SU-DHL-6 (cell line): ENCODE data around the gene SYT2.

Source experiments
- H2AFZ ChIP-seq: fragments of 200-600 bp; sonication (generic); 2 replicates; pipeline ENCODE4 v1.6.1; 2014; ENCODE audit warnings: low read depth, mild to moderate bottlenecking, moderate library complexity, mixed read lengths, antibody characterized with exemption, low read length; ENCODE audit not compliant: severe bottlenecking
- H3F3A ChIP-seq: fragments of 200-600 bp; shearing (Covaris generic); 2 replicates; pipeline ENCODE4 v1.6.0; 2016; ENCODE audit warnings: antibody characterized with exemption, mild to moderate bottlenecking; ENCODE audit not compliant: insufficient read depth
- H3K27ac ChIP-seq: fragments of 200-600 bp; sonication (generic); 2 replicates; pipeline ENCODE4 v1.5.1; 2016; ENCODE audit warnings: low read depth, mild to moderate bottlenecking, low read length, moderate library complexity, mixed read lengths
- H3K27me3 ChIP-seq: fragments of 200-600 bp; sonication (generic), shearing (Covaris generic); 2 replicates; pipeline ENCODE4 v1.6.0; 2014; ENCODE audit warnings: mild to moderate bottlenecking, low read length
- H3K36me3 ChIP-seq: fragments of 200-600 bp; sonication (generic); 2 replicates; pipeline ENCODE4 v1.6.1; 2014; ENCODE audit warnings: mild to moderate bottlenecking, low read length, mixed read lengths
- H3K4me2 ChIP-seq: fragments of 300-600, 200-600 bp; shearing (Covaris generic), sonication (generic); 2 replicates; pipeline ENCODE4 v1.6.0; 2014; ENCODE audit warnings: low read length, low read depth, mild to moderate bottlenecking; ENCODE audit not compliant: poor library complexity, severe bottlenecking
- H3K4me3 ChIP-seq: fragments of 200-600 bp; sonication (generic); 2 replicates; pipeline ENCODE4 v1.5.1; 2014; ENCODE audit warnings: antibody characterized with exemption, low read length, mild to moderate bottlenecking, mixed read lengths; ENCODE audit not compliant: insufficient read depth, poor library complexity, severe bottlenecking
- H3K79me2 ChIP-seq: fragments of 200-600 bp; sonication (generic); 2 replicates; pipeline ENCODE4 v1.6.1; 2014; ENCODE audit warnings: mild to moderate bottlenecking, low read length, moderate library complexity; ENCODE audit not compliant: insufficient read depth
- H3K9ac ChIP-seq: fragments of 200-600 bp; sonication (generic); 2 replicates; pipeline ENCODE4 v1.7.0; 2014; ENCODE audit warnings: mild to moderate bottlenecking, low read length
- H3K9me2 ChIP-seq: fragments of 200-600 bp; sonication (generic); replicated peaks from 2 replicates; pipeline ENCODE4 v1.6.1; 2014; ENCODE audit warnings: low read length; ENCODE audit not compliant: insufficient read depth
- H3K9me3 ChIP-seq: fragments of 200-600 bp; sonication (generic); 2 replicates; pipeline ENCODE4 v1.6.1; 2014; ENCODE audit warnings: low read length, mixed read lengths; ENCODE audit not compliant: insufficient read depth
- H4K20me1 ChIP-seq: fragments of 200-600 bp; sonication (generic); 2 replicates; pipeline ENCODE4 v1.6.1; 2014; ENCODE audit warnings: low read depth, mild to moderate bottlenecking, antibody characterized with exemption, low read length, moderate library complexity, mixed read lengths
- CTCF ChIP-seq: fragments of 200-600 bp; sonication (generic); IDR thresholded peaks from one replicate; pipeline ENCODE4 v1.5.1; 2017; ENCODE audit warnings: antibody characterized with exemption, mild to moderate bottlenecking, low read length, moderate library complexity; ENCODE audit not compliant: insufficient read depth, poor library complexity, severe bottlenecking
- EZH2phosphoT487 ChIP-seq: fragments of 200-600 bp; sonication (generic), shearing (Covaris generic); conservative IDR thresholded peaks from 2 replicates; pipeline ENCODE4 v1.6.1; 2018; ENCODE audit warnings: mild to moderate bottlenecking, antibody characterized with exemption, low read length, moderate library complexity, mixed read lengths

Gene SYT2

DNA sequence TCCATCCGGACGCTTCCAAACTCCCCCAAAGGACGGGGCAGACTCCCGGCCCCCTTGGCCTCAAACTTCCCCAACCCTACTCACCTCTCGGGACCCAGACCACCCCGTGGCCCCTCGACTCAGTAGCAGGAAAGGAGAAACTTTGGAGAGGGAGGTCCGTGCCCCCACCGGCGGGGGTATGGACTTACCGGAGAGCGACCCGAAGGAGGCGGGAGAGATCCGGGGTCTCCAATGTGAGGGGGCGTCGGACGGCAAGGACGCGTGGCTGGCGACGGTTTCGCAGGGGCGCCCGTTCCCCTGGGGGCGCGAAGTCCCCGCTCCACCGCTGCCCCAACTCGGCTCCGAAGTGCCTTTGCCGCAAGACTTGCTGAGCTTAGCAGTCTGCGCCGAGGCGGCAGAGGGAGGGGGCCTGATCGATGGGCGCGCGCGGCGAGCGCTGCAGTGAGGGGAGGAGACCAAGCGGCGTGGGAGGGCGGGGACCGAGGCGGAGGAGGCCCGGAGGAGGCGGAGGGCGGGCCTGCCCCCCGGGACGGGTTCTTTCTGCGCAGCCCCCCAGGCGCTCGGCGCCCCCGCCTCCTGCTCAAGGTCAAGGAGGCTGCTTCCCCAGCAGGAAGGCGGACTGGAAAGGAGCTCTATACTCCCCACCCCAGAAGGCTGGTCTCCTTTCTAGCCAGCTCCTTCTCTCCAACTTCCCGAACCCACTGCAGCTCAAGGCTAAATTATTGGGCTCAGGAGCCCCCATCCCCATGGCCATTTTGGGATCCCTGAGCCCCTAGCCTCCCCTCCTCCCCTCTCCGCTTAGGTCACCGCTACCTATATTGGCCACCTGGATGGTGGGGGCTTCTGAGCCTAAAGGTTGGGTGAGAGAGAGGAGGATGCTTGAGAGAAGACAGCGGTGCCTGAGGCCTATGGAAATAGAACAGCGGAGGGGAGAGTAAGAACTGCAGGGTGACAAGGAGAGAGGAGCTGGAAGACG is at the start of gene SYT2:
Gene SYT2, minus strand, starts transcription at position 385 of the 976 bp plus-strand sequence. CDS start 104,682 bp downstream, outside the sequence.
- Histone ChIP-seq H3F3A (no peaks in the 10 kb centered on the region), H3K36me3 (no peaks in the 10 kb centered on the region), H2AFZ (no peak within 1 kb of the TSS), H3K4me2 (no peak within 1 kb of the TSS), H3K27me3 (no peaks in the 10 kb centered on the region), H3K9ac (no peak within 1 kb of the TSS), H3K79me2 (no peaks in the 10 kb centered on the region), H3K9me3 (no peaks in the 10 kb centered on the region), H4K20me1 (no peaks in the 10 kb centered on the region), H3K4me3 (no peak within 1 kb of the TSS), H3K27ac (no peak within 1 kb of the TSS), H3K9me2 (no peaks in the 10 kb centered on the region)
- TF ChIP-seq CTCF = no peak
- no peak for TF ChIP-seq EZH2phosphoT487

DNA sequence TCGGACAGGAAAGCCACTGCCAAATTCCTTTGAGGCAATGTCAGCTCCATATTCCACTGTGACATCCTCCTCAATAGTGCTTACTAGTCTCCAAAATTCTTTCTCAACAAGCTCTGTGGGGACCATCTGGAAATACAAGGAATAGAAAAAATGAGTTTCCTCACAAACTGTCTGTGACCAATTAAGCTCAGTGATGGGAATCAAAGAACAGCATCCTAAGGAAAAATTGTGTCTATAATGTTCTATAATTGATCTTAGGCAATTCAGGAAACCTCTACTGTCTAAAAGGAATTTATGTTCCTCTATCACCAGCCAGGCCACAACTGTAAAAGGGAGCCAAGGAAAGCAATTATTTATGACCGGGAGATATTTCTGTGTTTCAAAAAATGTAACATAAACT is 46.1 kb upstream of the SYT2 start:
- Histone ChIP-seq H3K79me2 (no peaks in the 10 kb centered on the region), H3K36me3 (no peaks in the 10 kb centered on the region), H3F3A (no peaks in the 10 kb centered on the region), H2AFZ (no peak overlapping the region), H4K20me1 (no peaks in the 10 kb centered on the region), H3K9ac (no peak overlapping the region), H3K27me3 (no peaks in the 10 kb centered on the region), H3K9me3 (no peaks in the 10 kb centered on the region), H3K4me3 (no peak overlapping the region), H3K4me2 (no peak overlapping the region), H3K27ac (no peak overlapping the region), H3K9me2 (no peaks in the 10 kb centered on the region)
- TF ChIP-seq EZH2phosphoT487 (no peak), CTCF (no peak)

- no peak overlapping the region for H3K4me2 ChIP-seq
- no peak overlapping the region for H3K4me3 ChIP-seq
- TF ChIP-seq EZH2phosphoT487 = no peak
- no peak overlapping the region for H3K9ac ChIP-seq
- no peak overlapping the region for H2AFZ ChIP-seq
- H3K36me3 ChIP-seq = no peaks in the 10 kb centered on the region
- no peaks in the 10 kb centered on the region for H3F3A ChIP-seq
- H4K20me1 ChIP-seq = no peaks in the 10 kb centered on the region
- no peaks in the 10 kb centered on the region for H3K9me3 ChIP-seq
- H3K79me2 ChIP-seq = no peaks in the 10 kb centered on the region
- no peaks in the 10 kb centered on the region for H3K9me2 ChIP-seq
- H3K27me3 ChIP-seq = no peaks in the 10 kb centered on the region
- no peak overlapping the region for H3K27ac ChIP-seq
Measured at GRCh38 chr1:202754293-202754692, 44.0 kb upstream of the SYT2 start.

GRCh38 chr1:202752774-202753173 is 42.5 kb upstream of the SYT2 start:
- Histone ChIP-seq H3K36me3 (no peaks in the 10 kb centered on the region), H3K9me3 (no peaks in the 10 kb centered on the region), H4K20me1 (no peaks in the 10 kb centered on the region), H3K27me3 (no peaks in the 10 kb centered on the region), H3K79me2 (no peaks in the 10 kb centered on the region), H3F3A (no peaks in the 10 kb centered on the region), H3K9ac (no peak overlapping the region), H3K4me3 (no peak overlapping the region), H2AFZ (no peak overlapping the region), H3K27ac (no peak overlapping the region), H3K4me2 (no peak overlapping the region), H3K9me2 (no peaks in the 10 kb centered on the region)
- TF ChIP-seq EZH2phosphoT487 = no peak
- no peak for TF ChIP-seq CTCF
